COLO668 (cell line): Measurements from ENCODE around the gene ESRRA.
A peak's percentile ranks its signal among the peaks of the same experiment; 100 is the strongest.

Source experiments
- DNase-seq: peaks from one replicate; lab custom pipeline; 2025; ENCODE audit not compliant: unreplicated experiment; lab: John Stamatoyannopoulos, UW

Gene ESRRA

DNA sequence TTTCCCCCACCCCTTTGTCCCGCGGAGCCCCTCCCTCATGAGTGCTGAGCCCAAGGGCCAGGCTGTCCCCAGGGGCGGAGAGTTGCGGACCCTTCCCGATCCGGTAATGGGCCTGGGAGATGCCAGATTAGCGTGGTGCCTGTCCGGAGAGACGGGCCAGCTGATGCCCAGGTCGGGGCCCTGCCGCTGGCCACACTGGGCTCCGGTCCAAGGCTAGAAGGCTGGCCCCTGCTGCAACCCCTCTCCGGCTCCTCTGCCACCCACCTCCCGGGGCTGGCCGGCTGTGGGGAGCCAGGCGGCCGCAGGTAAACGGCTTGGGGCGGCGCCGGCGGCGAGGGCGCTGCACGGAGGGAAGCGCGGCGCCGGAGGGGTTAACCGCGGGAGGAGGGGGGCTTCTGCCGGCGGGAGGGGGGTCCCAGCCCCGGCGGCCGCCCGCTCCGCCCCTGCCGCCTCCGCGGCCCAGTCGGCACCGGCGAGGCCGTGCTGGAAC, 14.0 kb upstream of the ESRRA start, which contains the start of gene KCNK4:
Gene KCNK4 (plus strand): TSS at position 41 of the 490 bp plus-strand sequence. CDS start 1,717 bp downstream, outside the sequence.
- no peak for DNase-seq

DNA sequence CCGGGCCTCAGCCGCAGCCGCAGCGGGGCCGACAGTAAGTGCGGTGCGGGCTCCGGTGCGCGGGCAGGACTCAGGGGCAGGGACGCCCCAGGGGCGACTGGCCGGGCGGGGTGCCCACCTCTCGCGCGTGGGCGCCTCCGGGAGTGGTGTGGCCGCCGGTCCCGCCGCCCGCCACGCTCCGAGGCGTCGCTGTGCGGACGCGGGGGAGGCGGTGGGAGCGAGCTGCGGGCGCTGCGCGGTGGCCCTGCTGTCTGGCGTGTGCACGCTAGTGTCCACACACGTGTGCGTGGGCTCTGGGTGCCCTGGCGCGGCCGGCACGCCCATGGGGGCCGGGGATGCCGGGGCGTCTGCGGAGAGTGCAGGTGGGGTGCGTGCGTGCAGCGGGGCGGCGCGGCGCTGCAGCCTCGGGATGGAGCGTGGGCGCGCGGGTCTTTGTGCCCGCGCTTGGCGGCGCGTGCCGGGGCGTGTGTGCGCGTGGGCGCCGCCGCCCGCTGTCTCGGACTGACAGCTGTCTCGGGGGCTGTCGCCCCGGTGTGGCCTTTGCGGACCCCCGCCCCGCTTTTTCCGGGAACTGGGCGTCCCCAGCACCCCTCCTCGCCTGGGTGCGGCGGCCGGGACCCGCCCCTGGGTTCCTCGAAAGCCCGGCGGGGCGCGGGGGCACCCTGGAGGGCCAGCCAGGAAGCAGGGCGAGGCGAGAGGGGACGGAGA, 13.4 kb upstream of the ESRRA start:
- DNase-seq, result no peak

DNA sequence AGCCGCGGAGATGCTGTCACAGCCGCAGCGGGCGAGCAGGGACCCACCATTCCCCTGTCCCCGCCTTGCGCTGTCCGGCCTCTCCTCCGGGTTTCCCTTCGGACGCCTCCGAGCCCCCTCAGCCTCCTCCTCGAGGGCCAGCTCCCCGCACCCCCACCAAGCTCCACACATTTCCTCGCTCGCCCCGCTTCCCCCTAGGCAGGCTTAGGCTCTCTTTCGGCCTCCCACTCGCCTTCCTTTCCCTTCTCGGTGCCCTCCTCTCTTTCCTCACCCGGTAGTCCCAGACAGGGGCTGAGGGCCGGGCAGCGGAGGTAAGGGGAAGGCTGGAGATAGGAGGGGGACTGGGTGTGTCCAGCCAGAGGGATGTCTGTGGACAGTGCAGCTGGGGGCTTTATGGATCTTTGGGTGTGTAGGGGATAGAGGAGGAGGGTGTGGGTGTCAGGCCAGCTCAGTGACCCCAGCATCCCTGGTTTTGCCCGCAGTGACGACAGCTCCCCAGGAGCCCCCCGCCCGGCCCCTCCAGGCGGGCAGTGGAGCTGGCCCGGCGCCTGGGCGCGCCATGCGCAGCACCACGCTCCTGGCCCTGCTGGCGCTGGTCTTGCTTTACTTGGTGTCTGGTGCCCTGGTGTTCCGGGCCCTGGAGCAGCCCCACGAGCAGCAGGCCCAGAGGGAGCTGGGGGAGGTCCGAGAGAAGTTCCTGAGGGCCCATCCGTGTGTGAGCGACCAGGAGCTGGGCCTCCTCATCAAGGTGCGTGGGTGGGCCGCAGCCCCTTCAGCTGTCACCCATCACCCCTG, 12.7 kb upstream of the ESRRA start:
- no peak for DNase-seq

DNA sequence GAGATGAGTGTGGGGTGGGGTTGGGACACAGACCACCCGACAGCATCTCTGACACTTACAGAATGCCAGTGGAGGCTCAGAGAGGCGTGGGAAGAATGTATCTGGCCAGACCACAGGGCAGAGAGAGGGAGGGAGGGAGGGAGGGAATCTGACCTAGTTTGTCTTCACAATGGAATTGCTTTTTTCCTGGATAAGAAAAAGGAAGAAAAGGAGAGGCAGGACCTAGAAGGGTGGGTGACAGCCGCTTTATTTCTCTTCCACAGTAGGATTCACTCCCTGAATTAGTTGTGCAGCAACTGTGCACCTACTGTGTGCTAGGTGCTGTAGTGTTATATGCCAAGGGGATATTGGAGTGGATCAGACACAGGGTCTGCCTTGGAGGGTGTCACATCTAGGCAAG, 10.6 kb upstream of the ESRRA start:
- no peak for DNase-seq

DNA sequence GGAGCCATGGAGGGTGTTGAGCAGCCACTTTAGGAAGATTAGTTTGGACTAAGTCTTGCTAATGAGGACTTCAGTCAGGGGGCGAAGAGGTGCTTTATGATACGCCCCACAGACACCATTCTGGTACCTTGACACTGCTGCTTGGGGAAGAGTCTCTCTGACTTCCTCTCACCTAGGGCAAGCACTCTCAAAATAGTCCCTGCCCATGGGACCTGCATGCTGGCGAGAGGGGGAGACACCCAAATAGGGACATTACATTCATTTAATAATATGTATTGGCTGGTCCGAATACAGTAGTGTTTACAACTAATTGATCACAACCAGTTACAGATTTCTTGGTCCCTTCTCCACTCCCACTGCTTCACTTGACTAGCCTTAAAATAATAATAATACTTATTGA, 9.6 kb upstream of the ESRRA start:
- no peak for DNase-seq

DNA sequence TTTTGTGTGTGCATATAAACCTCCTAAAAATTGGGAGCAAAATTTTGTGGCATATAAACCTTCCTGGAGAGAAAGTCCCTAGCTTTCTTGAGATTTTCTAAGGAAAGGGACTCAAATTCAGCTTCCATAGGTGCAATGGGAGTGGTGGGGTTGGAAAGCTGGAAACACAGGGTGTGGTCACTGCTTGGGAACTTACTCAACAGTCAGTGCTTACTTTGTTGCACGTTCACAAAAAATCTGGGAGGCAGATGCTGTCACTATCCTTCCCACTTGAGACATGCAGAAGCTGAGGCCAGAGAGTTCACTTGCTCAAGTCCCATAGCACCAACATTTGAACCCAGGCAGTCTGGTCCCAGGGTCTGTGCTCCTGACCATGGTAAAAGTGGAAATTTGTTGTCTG, 9.1 kb upstream of the ESRRA start:
- no peak for DNase-seq

GRCh38 chr11:64296830-64297698, 8.3 kb upstream of the ESRRA start:
- no peak for DNase-seq

- DNase-seq, result no peak
These were observed 7.5 kb upstream of the ESRRA start for GRCh38 chr11:64297699-64298358.

DNA sequence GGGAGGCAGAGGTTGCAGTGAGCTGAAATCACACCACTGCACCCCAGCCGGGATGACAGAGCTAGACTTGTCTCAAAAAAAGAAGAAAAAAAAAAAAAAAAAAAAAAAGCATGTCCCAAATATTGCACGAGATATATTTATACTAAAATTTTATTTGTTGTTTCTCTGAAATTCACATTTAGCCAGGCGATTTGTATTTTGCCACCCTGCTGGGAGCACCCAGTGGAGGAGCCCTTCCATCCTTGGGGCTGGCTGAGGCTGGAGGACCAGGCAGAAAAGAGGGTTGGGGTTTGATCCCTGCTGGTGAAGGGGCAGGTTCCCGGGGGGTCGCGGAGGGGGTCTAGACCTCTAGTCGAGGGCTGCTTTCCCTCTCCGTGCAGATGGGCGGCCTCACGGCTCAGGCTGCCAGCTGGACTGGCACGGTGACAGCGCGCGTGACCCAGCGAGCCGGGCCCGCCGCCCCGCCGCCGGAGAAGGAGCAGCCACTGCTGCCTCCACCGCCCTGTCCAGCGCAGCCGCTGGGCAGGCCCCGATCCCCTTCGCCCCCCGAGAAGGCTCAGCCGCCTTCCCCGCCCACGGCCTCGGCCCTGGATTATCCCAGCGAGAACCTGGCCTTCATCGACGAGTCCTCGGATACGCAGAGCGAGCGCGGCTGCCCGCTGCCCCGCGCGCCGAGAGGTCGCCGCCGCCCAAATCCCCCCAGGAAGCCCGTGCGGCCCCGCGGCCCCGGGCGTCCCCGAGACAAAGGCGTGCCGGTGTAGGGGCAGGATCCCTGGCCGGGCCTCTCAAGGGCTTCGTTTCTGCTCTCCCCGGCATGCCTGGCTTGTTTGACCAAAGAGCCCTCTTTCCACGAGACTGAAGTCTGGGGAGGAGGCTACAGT, 6.1 kb upstream of the ESRRA start:
- DNase-seq, result peak; percentile 30

- no peak for DNase-seq
These were observed 5.3 kb upstream of the ESRRA start, which contains the start of gene CATSPERZ for GRCh38 chr11:64299847-64300648. Gene CATSPERZ, plus strand, starts transcription at chr11:64300358. Its CDS starts 53 bp downstream, at chr11:64300411.

- DNase-seq, result no peak
These were observed 2.0 kb upstream of the ESRRA start for GRCh38 chr11:64303109-64304031.

- no peak for DNase-seq
These were observed 1.4 kb upstream of the ESRRA start for GRCh38 chr11:64304032-64304315.

- peak; percentile 93 for DNase-seq
These were observed 830 bp upstream of the ESRRA start for GRCh38 chr11:64304316-64305072.

- DNase-seq, result peak; percentile 62
These were observed 603 bp downstream of the ESRRA start for GRCh38 chr11:64305691-64306562.

DNA sequence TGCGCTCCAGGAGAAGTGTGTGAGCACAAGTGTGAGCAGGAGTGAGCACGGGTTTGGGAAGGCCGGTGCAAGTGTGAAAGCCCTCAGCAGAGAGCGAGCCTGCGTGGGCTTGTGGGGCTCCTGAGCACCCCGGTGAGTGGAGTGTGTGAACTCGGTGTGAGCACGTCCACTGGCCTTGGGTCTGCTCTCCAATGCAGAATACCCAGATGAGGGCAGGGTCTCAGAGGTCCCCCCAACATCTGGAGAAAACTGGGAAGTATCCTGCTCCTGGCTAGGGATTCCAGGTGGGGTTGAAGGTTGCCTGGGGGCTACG, 1.2 kb downstream of the ESRRA start:
- DNase-seq, result no peak

- no peak for DNase-seq
These were observed 1.7 kb downstream of the ESRRA start for GRCh38 chr11:64306876-64307622.
